A549 treated with Hydrocortisone at 1 μM for 4 hours (cell line): ENCODE data around the gene CTTNBP2. TPM values are rescaled to one million over a fixed set of nuclear protein-coding genes. Genes with fewer than 3 reads are reported as not detected.

Experiments used
- total RNA-seq: library from RNA; stranded (reverse); fragments of 200-300 nt; extraction: Qiagen RNA extraction; gene quantifications from 5 replicates; pipeline ENCODE4 v1.2.3, GENCODE V29; 2022

CTTNBP2 gene
- total RNA-seq = 0.18 to 0.54 TPM (median 0.40 TPM) in 5 replicates

GRCh38 chr7:117873310-117874190, at the start of gene CTTNBP2:
CTTNBP2 (minus strand) TSS chr7:117873441; CDS start chr7:117873415, 26 bp downstream.

